ENCODE data around the gene MCCC1. TPM values are rescaled to one million over a fixed set of nuclear protein-coding genes. Genes with fewer than 3 reads are reported as not detected.
"Not testable (repeated sequence)": the region's sequence is repeated elsewhere in the genome, so short reads cannot be mapped to it uniquely, and the experiment has no call there.

Gene MCCC1
- total RNA-seq, 1 experiment from 2014 or later: 12.6 TPM

DNA sequence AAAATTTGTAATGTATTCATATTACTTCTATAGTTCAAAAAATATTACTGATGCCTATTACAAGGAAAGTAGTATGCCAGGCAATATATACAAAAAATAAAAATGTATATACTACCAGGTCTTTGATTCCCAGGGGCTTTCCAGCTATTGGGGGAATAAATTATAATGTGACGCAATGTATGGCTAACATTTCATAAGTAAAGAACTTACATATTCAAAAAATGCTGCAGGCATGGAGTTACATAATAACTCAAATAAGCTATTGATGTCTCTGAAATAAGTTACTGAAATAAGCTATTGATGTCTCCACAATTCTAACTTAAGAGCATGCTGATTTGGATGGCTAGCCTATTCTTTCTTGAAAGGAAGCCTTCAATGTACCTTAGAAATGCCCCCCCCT, 30.2 kb downstream of the MCCC1 start:
- H3K9me3 ChIP-seq (ENCODE audit: control insufficient read depth in 1 of 2, insufficient read depth in 1 of 2, low read depth in 1 of 2, low read length in 2 of 2): no peaks in the 10 kb centered on the region
- TF ChIP-seq EZH2phosphoT487 (IDR thresholded peaks at IDR 0.05; ENCODE audit: borderline replicate concordance) (no peak), POLR2A (IDR thresholded peaks at IDR 0.05; ENCODE audit: borderline replicate concordance, extremely low read depth, insufficient read depth, insufficient read length) (no peak), POLR2AphosphoS5 (IDR thresholded peaks at IDR 0.05; ENCODE audit: low read depth, low read length) (no peak), RAD21 (IDR thresholded peaks at IDR 0.05; ENCODE audit: low read depth) (no peak), TCF7L2 (IDR thresholded peaks at IDR 0.05; ENCODE audit: borderline replicate concordance, extremely low read depth, insufficient read depth, insufficient read length) (no peak), SP1 (IDR thresholded peaks at IDR 0.05; ENCODE audit: low read depth) (no peak), JUND (IDR thresholded peaks at IDR 0.05) (no peak), SRF (IDR thresholded peaks at IDR 0.05; ENCODE audit: low read depth) (no peak), ZNF274 (IDR thresholded peaks at IDR 0.05; ENCODE audit: low read depth, low read length) (no peak), FOSL1 (IDR thresholded peaks at IDR 0.05; ENCODE audit: low read depth) (no peak), EZH2 (IDR thresholded peaks at IDR 0.05) (no peak), SIN3A (IDR thresholded peaks at IDR 0.05; ENCODE audit: low read depth) (no peak)
- TF ChIP-seq, protein P1, sequence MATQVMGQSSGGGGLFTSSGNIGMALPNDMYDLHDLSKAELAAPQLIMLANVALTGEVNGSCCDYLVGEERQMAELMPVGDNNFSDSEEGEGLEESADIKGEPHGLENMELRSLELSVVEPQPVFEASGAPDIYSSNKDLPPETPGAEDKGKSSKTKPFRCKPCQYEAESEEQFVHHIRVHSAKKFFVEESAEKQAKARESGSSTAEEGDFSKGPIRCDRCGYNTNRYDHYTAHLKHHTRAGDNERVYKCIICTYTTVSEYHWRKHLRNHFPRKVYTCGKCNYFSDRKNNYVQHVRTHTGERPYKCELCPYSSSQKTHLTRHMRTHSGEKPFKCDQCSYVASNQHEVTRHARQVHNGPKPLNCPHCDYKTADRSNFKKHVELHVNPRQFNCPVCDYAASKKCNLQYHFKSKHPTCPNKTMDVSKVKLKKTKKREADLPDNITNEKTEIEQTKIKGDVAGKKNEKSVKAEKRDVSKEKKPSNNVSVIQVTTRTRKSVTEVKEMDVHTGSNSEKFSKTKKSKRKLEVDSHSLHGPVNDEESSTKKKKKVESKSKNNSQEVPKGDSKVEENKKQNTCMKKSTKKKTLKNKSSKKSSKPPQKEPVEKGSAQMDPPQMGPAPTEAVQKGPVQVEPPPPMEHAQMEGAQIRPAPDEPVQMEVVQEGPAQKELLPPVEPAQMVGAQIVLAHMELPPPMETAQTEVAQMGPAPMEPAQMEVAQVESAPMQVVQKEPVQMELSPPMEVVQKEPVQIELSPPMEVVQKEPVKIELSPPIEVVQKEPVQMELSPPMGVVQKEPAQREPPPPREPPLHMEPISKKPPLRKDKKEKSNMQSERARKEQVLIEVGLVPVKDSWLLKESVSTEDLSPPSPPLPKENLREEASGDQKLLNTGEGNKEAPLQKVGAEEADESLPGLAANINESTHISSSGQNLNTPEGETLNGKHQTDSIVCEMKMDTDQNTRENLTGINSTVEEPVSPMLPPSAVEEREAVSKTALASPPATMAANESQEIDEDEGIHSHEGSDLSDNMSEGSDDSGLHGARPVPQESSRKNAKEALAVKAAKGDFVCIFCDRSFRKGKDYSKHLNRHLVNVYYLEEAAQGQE (IDR thresholded peaks at IDR 0.05; ENCODE audit: low read depth): no peak
- TF ChIP-seq, protein P2, sequence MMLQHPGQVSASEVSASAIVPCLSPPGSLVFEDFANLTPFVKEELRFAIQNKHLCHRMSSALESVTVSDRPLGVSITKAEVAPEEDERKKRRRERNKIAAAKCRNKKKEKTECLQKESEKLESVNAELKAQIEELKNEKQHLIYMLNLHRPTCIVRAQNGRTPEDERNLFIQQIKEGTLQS (IDR thresholded peaks at IDR 0.05): no peak
- TF ChIP-seq, protein P3, sequence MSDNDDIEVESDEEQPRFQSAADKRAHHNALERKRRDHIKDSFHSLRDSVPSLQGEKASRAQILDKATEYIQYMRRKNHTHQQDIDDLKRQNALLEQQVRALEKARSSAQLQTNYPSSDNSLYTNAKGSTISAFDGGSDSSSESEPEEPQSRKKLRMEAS (IDR thresholded peaks at IDR 0.05): no peak
- H3K79me2 ChIP-seq (ENCODE audit: insufficient read depth, low read length): no peaks in the 10 kb centered on the region
- H4K20me1 ChIP-seq (ENCODE audit: insufficient read depth): no peaks in the 10 kb centered on the region
- no TSS peak for BruUV-seq (replicated peaks)
- no peaks in the 10 kb centered on the region for H3K9me2 ChIP-seq (ENCODE audit: insufficient read depth)
- no peak overlapping the region for H3K27ac ChIP-seq (ENCODE audit: low read depth, low read length)
- H3K4me1 ChIP-seq (ENCODE audit: control insufficient read depth in 1 of 2, insufficient read depth in 2 of 2, low read length in 2 of 2): peaks cover 1 to 10% of the 10 kb centered on the region in 2 experiments; a peak in 3 of 4 replicates
- H3K9ac ChIP-seq (ENCODE audit: low read length): no peak overlapping the region
- ATAC-seq (no peak), DNase-seq (ENCODE audit: low read depth, low spot score) (no peak)
- intact Hi-C loops (cut with micrococcal nuclease): no loop called here
- ChIA-PET RAD21 (ENCODE audit: low non-redundant PET in 1 of 2, low total read pairs in 2 of 2, uncharacterized antibody in 2 of 2, unreplicated experiment in 2 of 2) (no interaction called here), CTCF (no interaction called here), POLR2A (no interaction called here)
- H3K4me2 ChIP-seq (ENCODE audit: low read length): no peak overlapping the region
- no peak overlapping the region for H3K4me3 ChIP-seq (replicated peaks in 1 of 2; ENCODE audit: low read depth in 1 of 2, low read length in 2 of 2)
- H3K36me3 ChIP-seq (ENCODE audit: control insufficient read depth in 1 of 2, insufficient read depth in 2 of 2, low read length in 2 of 2): peaks cover 0 to 12% of the 10 kb centered on the region in 2 experiments; a peak in 1 of 4 replicates
- no peak overlapping the region for H2AFZ ChIP-seq (ENCODE audit: low read depth, low read length, poor library complexity, severe bottlenecking)
- H3K27me3 ChIP-seq (ENCODE audit: insufficient read depth, low read length): no peaks in the 10 kb centered on the region

DNA sequence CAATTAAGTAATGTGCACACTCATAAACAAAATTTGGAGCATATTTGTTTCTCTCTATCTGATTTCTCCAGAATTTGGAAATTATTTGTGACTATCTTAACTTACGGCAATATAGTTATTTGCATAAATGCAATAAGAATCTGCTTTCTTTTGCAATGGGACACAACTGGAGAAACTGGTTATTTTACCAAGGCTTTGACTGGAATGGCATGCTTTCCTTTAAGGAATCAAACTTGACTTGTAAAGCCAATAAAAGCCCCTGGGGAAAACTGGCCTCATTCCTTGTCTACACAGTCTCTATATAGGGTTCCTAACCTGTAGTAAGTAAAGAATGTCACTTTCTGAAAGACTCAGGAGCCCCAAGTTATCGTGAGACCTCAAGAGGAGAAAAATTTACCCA, 32.4 kb downstream of the MCCC1 start:
- RAD21 ChIA-PET (ENCODE audit: low non-redundant PET in 1 of 2, low total read pairs in 2 of 2, uncharacterized antibody in 2 of 2, unreplicated experiment in 2 of 2); H3K79me2 ChIP-seq (ENCODE audit: insufficient read depth, low read length); BruUV-seq (replicated peaks); H3K4me1 ChIP-seq (ENCODE audit: control insufficient read depth in 1 of 2, insufficient read depth in 2 of 2, low read length in 2 of 2); CTCF ChIA-PET; H3K9me3 ChIP-seq (ENCODE audit: control insufficient read depth in 1 of 2, insufficient read depth in 1 of 2, low read depth in 1 of 2, low read length in 2 of 2); intact Hi-C loops (cut with micrococcal nuclease); H3K27ac ChIP-seq (ENCODE audit: low read depth, low read length); POLR2A ChIA-PET; DNase-seq (ENCODE audit: low read depth, low spot score); ATAC-seq; H4K20me1 ChIP-seq (ENCODE audit: insufficient read depth); H3K4me2 ChIP-seq (ENCODE audit: low read length); H3K4me3 ChIP-seq (replicated peaks in 1 of 2; ENCODE audit: low read depth in 1 of 2, low read length in 2 of 2); H3K9me2 ChIP-seq (ENCODE audit: insufficient read depth); H2AFZ ChIP-seq (ENCODE audit: low read depth, low read length, poor library complexity, severe bottlenecking); H3K9ac ChIP-seq (ENCODE audit: low read length); H3K27me3 ChIP-seq (ENCODE audit: insufficient read depth, low read length): not testable (repeated sequence)
- peaks cover 0 to 12% of the 10 kb centered on the region in 2 experiments; a peak in 1 of 4 replicates for H3K36me3 ChIP-seq (ENCODE audit: control insufficient read depth in 1 of 2, insufficient read depth in 2 of 2, low read length in 2 of 2)
